Neural cell (in vitro differentiated cells): ENCODE data around the gene RPGRIP1L. TPM values are rescaled to one million over a fixed set of nuclear protein-coding genes. Genes with fewer than 3 reads are reported as not detected.

Experiments
- H2AFZ ChIP-seq: fragments of 200-600, 300-800 bp; sonication (generic), shearing (Covaris generic); 2 replicates; pipeline ENCODE4 v1.6.0; 2014; ENCODE audit warnings: low read depth, mild to moderate bottlenecking, antibody characterized with exemption, low read length, moderate library complexity
- H3F3A ChIP-seq: fragments of 200-600 bp; shearing (Covaris generic); 2 replicates; pipeline ENCODE4 v1.6.1; 2016; ENCODE audit warnings: mild to moderate bottlenecking, moderate library complexity, mixed read lengths, antibody characterized with exemption, low read length; ENCODE audit not compliant: insufficient read depth, poor library complexity, severe bottlenecking
- H3K27ac ChIP-seq: fragments of 200-600, 300-800 bp; sonication (generic), shearing (Covaris generic); 2 replicates; pipeline ENCODE4 v1.5.1; 2014; ENCODE audit warnings: mild to moderate bottlenecking, low read length, moderate library complexity
- H3K27me3 ChIP-seq: fragments of 300-800, 200-600 bp; sonication (generic), shearing (Covaris generic); 2 replicates; pipeline ENCODE4 v1.6.0; 2014; ENCODE audit warnings: mild to moderate bottlenecking, low read depth, low read length, moderate library complexity; ENCODE audit not compliant: insufficient read depth
- H3K36me3 ChIP-seq: fragments of 300-800, 200-600 bp; sonication (generic), shearing (Covaris generic); 2 replicates; pipeline ENCODE4 v1.5.1; 2014; ENCODE audit warnings: mild to moderate bottlenecking, antibody characterized with exemption, low read length, moderate library complexity; ENCODE audit not compliant: insufficient read depth
- H3K4me2 ChIP-seq: fragments of 300-800, 200-600 bp; sonication (generic), shearing (Covaris generic); 2 replicates; pipeline ENCODE4 v1.6.0; 2014; ENCODE audit warnings: mild to moderate bottlenecking, low read length
- H3K4me3 ChIP-seq: fragments of 300-800, 200-600 bp; sonication (generic), shearing (Covaris generic); 2 replicates; pipeline ENCODE4 v1.5.1; 2014; ENCODE audit warnings: mild to moderate bottlenecking, low read length, moderate library complexity
- H3K79me2 ChIP-seq: fragments of 200-600 bp; shearing (Covaris generic); replicated peaks from 2 replicates; pipeline ENCODE4 v1.6.0; 2014; ENCODE audit warnings: mild to moderate bottlenecking, low read length, moderate library complexity; ENCODE audit not compliant: insufficient read depth
- H3K9ac ChIP-seq: fragments of 300-800, 200-600 bp; sonication (generic), shearing (Covaris generic); 2 replicates; pipeline ENCODE4 v1.6.1; 2016; ENCODE audit warnings: mild to moderate bottlenecking, low read length, mixed read lengths
- H3K9me2 ChIP-seq: fragments of 200-600 bp; shearing (Covaris generic); 2 replicates; pipeline ENCODE4 v1.6.1; 2016; ENCODE audit warnings: mild to moderate bottlenecking, low read length, mixed read lengths; ENCODE audit not compliant: insufficient read depth
- H3K9me3 ChIP-seq: fragments of 200-600, 300-800 bp; sonication (generic), shearing (Covaris generic); 2 replicates; pipeline ENCODE4 v1.6.1; 2016; ENCODE audit warnings: mild to moderate bottlenecking, mixed run types, low read length, moderate library complexity, mixed read lengths
- H4K20me1 ChIP-seq: fragments of 200-600 bp; shearing (Covaris generic); 2 replicates; pipeline ENCODE4 v1.6.1; 2016; ENCODE audit warnings: mild to moderate bottlenecking, mixed run types; ENCODE audit not compliant: insufficient read depth
- CTCF ChIP-seq: fragments of 450-650 bp; IDR thresholded peaks from 2 replicates; pipeline ENCODE4 v1.5.1; 2014; ENCODE audit warnings: antibody characterized with exemption, mild to moderate bottlenecking, moderate library complexity; ENCODE audit not compliant: poor library complexity, severe bottlenecking
- EP300 ChIP-seq: fragments of 450-650 bp; conservative IDR thresholded peaks from 2 replicates; pipeline ENCODE4 v1.6.1; 2014; ENCODE audit warnings: antibody characterized with exemption, mild to moderate bottlenecking, moderate library complexity; ENCODE audit not compliant: poor library complexity, severe bottlenecking
- EZH2 ChIP-seq: fragments of 200-600, 300-800 bp; shearing (Covaris generic), sonication (generic); IDR thresholded peaks from 2 replicates; pipeline ENCODE4 v1.6.1; 2014; ENCODE audit warnings: antibody characterized with exemption, low read length, borderline replicate concordance, mild to moderate bottlenecking; ENCODE audit not compliant: insufficient read depth, poor library complexity, severe bottlenecking
- MXI1 ChIP-seq: fragments of 450-650 bp; conservative IDR thresholded peaks from 2 replicates; pipeline ENCODE4 v1.6.1; 2014; ENCODE audit warnings: antibody characterized with exemption, mild to moderate bottlenecking; ENCODE audit not compliant: poor library complexity, severe bottlenecking
- POLR2AphosphoS5 ChIP-seq: IDR thresholded peaks from 2 replicates; pipeline ENCODE4 v1.6.1; 2012
- RAD21 ChIP-seq: fragments of 450-650 bp; conservative IDR thresholded peaks from 2 replicates; pipeline ENCODE4 v1.6.1; 2014; ENCODE audit warnings: antibody characterized with exemption, mild to moderate bottlenecking, moderate library complexity
- REST ChIP-seq: IDR thresholded peaks from 2 replicates; pipeline ENCODE4 v1.6.1; 2012; ENCODE audit warnings: borderline replicate concordance
- SMC3 ChIP-seq: fragments of 450-650 bp; conservative IDR thresholded peaks from 2 replicates; pipeline ENCODE4 v1.6.1; 2014; ENCODE audit warnings: antibody characterized with exemption, mild to moderate bottlenecking, moderate library complexity; ENCODE audit not compliant: poor library complexity
- TAF1 ChIP-seq: IDR thresholded peaks from 2 replicates; pipeline ENCODE4 v1.6.1; 2012; ENCODE audit warnings: low read depth
- polyA plus RNA-seq: library from polyadenylated mRNA; depleted of rRNA; stranded (reverse); fragments of >200 nt; gene quantifications from 2 replicates; pipeline ENCODE4 v1.2.3, GENCODE V29; 2014

Gene RPGRIP1L
- polyA plus RNA-seq, 1 donor from 2014 or later = 24.6 TPM

- Histone ChIP-seq H4K20me1 (no peaks in the 10 kb centered on the region), H3K9me2 (no peaks in the 10 kb centered on the region), H3K4me3 (no peak overlapping the region), H3F3A (no peaks in the 10 kb centered on the region), H3K27ac (no peak overlapping the region), H3K79me2 (no peaks in the 10 kb centered on the region), H3K9ac (no peak overlapping the region), H3K4me2 (no peak overlapping the region), H2AFZ (no peak overlapping the region), H3K9me3 (no peaks in the 10 kb centered on the region), H3K27me3 (no peaks in the 10 kb centered on the region), H3K36me3 (no peaks in the 10 kb centered on the region)
- no peak for TF ChIP-seq EZH2
- TF ChIP-seq EP300 = no peak
- no peak for TF ChIP-seq SMC3
- TF ChIP-seq POLR2AphosphoS5 = no peak
- no peak for TF ChIP-seq RAD21
Measured at GRCh38 chr16:53734908-53735307, 31.2 kb upstream of the RPGRIP1L start.

GRCh38 chr16:53732296-53732929 lies 28.8 kb upstream of the RPGRIP1L start:
- H3K4me2 ChIP-seq = no peak overlapping the region
- H3K9me2 ChIP-seq = no peaks in the 10 kb centered on the region
- no peaks in the 10 kb centered on the region for H3K27me3 ChIP-seq
- no peak overlapping the region for H3K27ac ChIP-seq
- TF ChIP-seq CTCF = no peak
- no peak for TF ChIP-seq EP300
- no peak for TF ChIP-seq EZH2
- H3K9ac ChIP-seq = no peak overlapping the region
- H3F3A ChIP-seq = no peaks in the 10 kb centered on the region
- no peak overlapping the region for H3K4me3 ChIP-seq
- H3K36me3 ChIP-seq = no peaks in the 10 kb centered on the region
- H3K79me2 ChIP-seq = peaks cover 16% of the 10 kb centered on the region
- H2AFZ ChIP-seq = no peak overlapping the region
- no peaks in the 10 kb centered on the region for H4K20me1 ChIP-seq
- H3K9me3 ChIP-seq = no peaks in the 10 kb centered on the region

GRCh38 chr16:53730693-53731092 lies 27.0 kb upstream of the RPGRIP1L start:
- H3K27me3 ChIP-seq = no peaks in the 10 kb centered on the region
- H3K4me2 ChIP-seq = no peak overlapping the region
- no peak overlapping the region for H2AFZ ChIP-seq
- H3K4me3 ChIP-seq = no peak overlapping the region
- no peaks in the 10 kb centered on the region for H3K36me3 ChIP-seq
- H4K20me1 ChIP-seq = no peaks in the 10 kb centered on the region
- no peak overlapping the region for H3K9ac ChIP-seq
- H3K27ac ChIP-seq = no peak overlapping the region
- TF ChIP-seq RAD21 = no peak
- no peaks in the 10 kb centered on the region for H3K9me3 ChIP-seq
- no peaks in the 10 kb centered on the region for H3F3A ChIP-seq
- H3K9me2 ChIP-seq = no peaks in the 10 kb centered on the region
- H3K79me2 ChIP-seq = peaks cover 16% of the 10 kb centered on the region

GRCh38 chr16:53726625-53727024 lies 23.0 kb upstream of the RPGRIP1L start:
- Histone ChIP-seq H3K4me2 (no peak overlapping the region), H4K20me1 (no peaks in the 10 kb centered on the region), H3K9me2 (no peaks in the 10 kb centered on the region), H2AFZ (no peak overlapping the region), H3K79me2 (peaks cover 16% of the 10 kb centered on the region), H3K9ac (no peak overlapping the region), H3K4me3 (no peak overlapping the region), H3F3A (no peaks in the 10 kb centered on the region), H3K27ac (no peak overlapping the region), H3K9me3 (no peaks in the 10 kb centered on the region), H3K27me3 (no peaks in the 10 kb centered on the region), H3K36me3 (no peaks in the 10 kb centered on the region)
- TF ChIP-seq TAF1 (no peak), POLR2AphosphoS5 (no peak), CTCF (no peak), MXI1 (no peak), REST (no peak)
